NCI-H524 (cell line): Measurements from ENCODE around the gene ATMIN.
A peak's percentile ranks its signal among the peaks of the same experiment; 100 is the strongest.

ENCODE experiments used
- DNase-seq, 2 experiments: peaks; one replicate each; lab custom pipeline; 2025; lab: John Stamatoyannopoulos, UW

Gene ATMIN

GRCh38 chr16:81070979-81071378 lies 35.3 kb downstream of the ATMIN start:
- no peak for DNase-seq

GRCh38 chr16:81071805-81072204 lies 36.2 kb downstream of the ATMIN start:
- DNase-seq, result no peak

GRCh38 chr16:81073560-81074330 lies 38.1 kb downstream of the ATMIN start:
- no peak for DNase-seq

- peak; percentile 86 to 95 for DNase-seq
Observed at GRCh38 chr16:81076566-81077075, 41.0 kb downstream of the ATMIN start.

- DNase-seq, result peak; percentile 96 to 97
Observed at GRCh38 chr16:81077076-81077940, 41.7 kb downstream of the ATMIN start, which contains the start of gene C16orf46. Gene C16orf46, minus strand, starts transcription at chr16:81077238. Its CDS starts 13,283 bp downstream, at chr16:81063955.

GRCh38 chr16:81080233-81080632 lies 44.6 kb downstream of the ATMIN start:
- no peak for DNase-seq

GRCh38 chr16:81081014-81081413 lies 45.4 kb downstream of the ATMIN start:
- DNase-seq, result no peak

GRCh38 chr16:81088836-81089235 lies 53.2 kb downstream of the ATMIN start:
- DNase-seq, result no peak

- DNase-seq, result no peak
Observed at GRCh38 chr16:81094771-81095251, 59.2 kb downstream of the ATMIN start.

GRCh38 chr16:81095653-81095952 lies 60.0 kb downstream of the ATMIN start:
- no peak for DNase-seq

- peak; percentile 98 to 99 for DNase-seq
Observed at GRCh38 chr16:81095953-81096714, 60.5 kb downstream of the ATMIN start, which contains the start of gene GCSH. Gene GCSH, minus strand, starts transcription at chr16:81096395. Its CDS starts 117 bp downstream, at chr16:81096278.

- no peak for DNase-seq
Observed at GRCh38 chr16:81096715-81097208, 61.1 kb downstream of the ATMIN start.
